GM21737 (cell line): ENCODE data around the gene CGB3.
"Not testable (repeated sequence)": the region's sequence is repeated elsewhere in the genome, so short reads cannot be mapped to it uniquely, and the experiment has no call there.

Experiments
- ATAC-seq: cut with Tn5 transposase; IDR thresholded peaks from one replicate; pipeline ENCODE4 v1.9.1; 2021; ENCODE audit warnings: mild to moderate bottlenecking, moderate library complexity; ENCODE audit not compliant: unreplicated experiment

The CGB3 gene

DNA sequence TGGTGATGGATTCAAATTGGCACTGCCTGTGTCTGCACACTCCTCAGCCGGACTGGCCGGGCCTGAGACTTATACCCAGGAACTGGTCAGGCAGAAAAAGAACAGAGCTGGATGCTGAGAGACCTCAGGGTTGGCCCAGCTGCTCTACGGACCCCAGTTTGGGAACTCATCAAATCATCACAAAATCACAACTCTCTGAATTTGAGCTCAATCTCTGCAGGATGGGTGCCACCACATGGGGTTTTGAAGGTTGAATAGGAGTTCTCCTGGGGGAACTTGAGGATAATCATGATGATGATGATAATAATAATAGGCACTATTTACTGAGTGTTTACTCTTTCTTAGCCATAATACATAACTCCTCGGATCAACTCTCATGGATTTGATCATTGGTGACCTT is 18.5 kb upstream of the CGB3 start:
- ATAC-seq, result not testable (repeated sequence)

DNA sequence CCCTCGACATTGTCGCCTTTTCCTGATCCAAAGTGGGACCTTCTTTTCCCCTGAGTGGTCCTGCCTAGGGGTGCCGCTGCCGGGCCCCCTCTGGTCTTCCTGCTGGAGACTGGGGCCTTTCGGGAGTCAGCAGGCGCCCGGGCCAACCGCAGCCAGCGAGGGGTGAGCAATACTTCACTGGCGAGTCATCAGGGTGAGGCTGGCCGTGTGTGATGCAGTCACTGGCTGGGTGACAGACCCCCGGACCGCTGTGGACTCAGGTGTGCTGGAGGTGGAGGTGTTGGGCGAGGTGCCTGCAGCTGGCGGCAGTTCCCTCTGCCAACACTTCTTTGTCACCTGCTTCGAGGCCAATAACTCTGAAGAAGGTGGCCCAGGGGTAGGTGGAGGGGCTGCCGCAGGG is 18.0 kb upstream of the CGB3 start:
- ATAC-seq, result no peak

DNA sequence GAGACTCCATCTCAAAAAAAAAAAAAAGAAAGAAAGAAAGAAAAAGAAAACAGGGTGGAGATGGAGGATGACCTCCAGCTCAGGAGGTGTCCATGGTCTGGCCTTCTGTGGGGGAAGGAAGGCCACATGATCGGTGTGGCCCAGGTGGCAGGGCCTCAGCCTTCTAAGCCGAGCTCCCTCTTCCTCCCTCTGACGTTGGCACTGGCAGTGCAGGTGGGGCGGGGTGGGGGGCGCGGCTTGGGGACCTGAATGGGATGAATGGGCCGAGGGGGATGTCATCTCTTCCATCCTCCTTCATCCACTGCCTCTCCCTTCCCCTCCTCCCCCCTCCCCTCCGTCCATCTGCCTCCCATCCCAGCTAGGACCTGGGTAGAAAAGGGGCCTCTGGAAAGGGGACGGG is 15.6 kb upstream of the CGB3 start:
- not testable (repeated sequence) for ATAC-seq

DNA sequence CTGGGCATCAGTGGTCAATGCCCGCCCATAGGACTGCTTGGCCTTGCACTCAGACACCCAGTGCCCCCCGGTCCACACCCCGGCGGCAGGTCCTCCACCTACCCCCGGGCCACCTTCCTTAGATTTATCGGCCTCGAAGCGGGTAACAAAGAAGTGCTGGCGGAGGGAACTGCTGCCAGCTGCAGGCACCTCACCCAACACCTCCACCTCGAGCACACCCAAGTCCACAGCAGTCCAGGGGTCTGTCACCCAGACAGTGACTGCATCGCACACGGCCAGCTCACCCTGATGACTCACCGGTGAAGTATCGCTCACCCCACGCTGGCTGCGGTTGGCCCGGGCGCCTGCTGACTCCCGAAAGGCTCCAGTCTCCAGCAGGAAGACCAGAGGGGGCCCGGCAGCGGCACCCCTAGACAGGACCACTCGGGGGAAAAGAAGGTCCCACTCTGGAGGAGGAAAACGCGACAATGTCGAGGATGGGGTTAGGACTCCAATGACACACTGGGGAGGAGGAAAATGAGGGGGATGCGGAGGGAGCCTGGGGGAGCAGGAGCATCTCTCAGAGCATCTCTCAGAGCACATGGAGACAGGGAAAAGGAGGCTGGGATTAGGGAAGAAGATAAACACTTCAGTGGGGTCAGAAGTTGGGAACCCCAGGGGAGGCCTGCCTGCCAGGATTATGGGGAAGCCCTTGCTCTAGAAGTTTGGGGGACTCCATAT is 14.6 kb upstream of the CGB3 start:
- not testable (repeated sequence) for ATAC-seq

DNA sequence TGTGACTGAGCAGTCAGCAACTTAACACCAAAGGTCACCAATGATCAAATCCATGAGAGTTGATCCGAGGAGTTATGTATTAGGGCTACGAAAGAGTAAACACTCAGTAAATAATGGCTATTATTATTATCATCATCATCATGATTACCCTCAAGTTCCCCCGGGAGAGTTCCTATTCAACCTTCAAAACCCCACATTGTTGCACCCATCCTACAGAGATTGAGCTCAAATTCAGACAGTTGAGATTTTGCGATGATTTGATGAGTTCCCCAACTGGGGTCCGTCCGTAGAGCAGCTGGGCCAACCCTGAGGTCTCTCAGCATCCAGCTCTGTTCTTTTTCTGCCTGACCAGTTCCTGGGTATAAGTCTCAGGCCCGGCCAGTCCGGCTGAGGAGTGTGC is 14.0 kb upstream of the CGB3 start:
- not testable (repeated sequence) for ATAC-seq

DNA sequence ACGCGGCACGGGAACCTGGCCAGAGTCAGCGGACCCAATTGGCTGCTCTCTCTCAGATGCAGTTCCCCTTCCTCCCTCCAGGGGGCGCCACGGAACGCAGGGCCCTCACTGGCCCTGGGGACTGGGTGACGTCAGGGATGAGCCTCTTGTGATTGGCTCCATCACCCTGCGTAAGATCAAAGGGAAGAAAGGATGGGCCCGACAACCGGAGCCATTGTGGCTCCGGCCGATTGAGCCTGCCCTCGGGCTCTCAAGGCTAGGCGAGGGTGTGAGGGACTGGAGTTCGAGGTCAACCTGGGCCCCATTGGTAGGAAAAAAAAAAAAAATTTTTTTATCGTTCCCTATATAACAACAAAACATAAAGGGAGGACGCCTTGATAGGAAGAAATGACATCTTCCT is 12.7 kb upstream of the CGB3 start, which contains the start of gene CGB1:
Gene CGB1, minus strand, starts transcription at position 81 of the 400 bp plus-strand sequence. CDS start 184 bp downstream, outside the sequence.
- ATAC-seq, result not testable (repeated sequence)

DNA sequence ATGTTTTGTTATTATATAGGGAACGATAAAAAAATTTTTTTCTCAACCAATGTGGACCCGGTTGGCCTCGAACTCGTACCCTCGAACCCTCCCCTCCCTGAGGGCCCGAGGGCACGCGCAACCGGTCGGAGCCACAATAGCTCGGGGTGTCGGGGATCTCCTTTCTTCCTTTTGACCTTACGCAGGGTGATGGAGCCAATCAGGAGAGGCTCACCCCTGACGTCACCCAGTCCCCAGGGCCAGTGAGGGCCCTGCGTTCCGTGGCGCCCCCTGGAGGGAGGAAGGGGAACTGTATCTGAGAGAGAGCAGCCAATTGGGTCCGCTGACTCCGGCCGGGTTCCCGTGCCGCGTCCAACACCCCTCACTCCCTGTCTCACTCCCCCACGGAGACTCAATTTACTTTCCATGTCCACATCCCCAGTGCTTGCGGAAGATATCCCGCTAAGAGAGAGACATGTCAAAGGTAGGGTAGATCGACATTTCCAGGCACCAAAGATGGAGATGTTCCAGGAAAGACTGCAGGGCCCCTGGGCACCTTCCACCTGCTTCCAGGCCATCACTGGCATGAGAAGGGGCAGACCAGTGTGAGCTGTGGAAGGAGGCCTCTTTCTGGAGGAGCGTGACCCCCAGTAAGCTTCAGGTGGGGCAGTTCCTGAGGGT is 7.6 kb upstream of the CGB3 start, which contains the start of gene CGB2:
Gene CGB2, plus strand, starts transcription at position 249 of the 660 bp plus-strand sequence. Its CDS starts 206 bp downstream, at position 455.
- not testable (repeated sequence) for ATAC-seq

DNA sequence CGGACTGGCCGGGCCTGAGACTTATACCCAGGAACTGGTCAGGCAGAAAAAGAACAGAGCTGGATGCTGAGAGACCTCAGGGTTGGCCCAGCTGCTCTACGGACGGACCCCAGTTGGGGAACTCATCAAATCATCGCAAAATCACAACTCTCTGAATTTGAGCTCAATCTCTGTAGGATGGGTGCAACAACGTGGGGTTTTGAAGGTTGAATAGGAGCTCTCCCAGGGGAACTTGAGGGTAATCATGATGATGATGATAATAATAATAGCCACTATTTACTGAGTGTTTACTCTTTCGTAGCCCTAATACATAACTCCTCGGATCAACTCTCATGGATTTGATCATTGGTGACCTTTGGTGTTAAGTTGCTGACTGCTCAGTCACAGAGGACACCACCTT is 6.2 kb upstream of the CGB3 start:
- ATAC-seq, result not testable (repeated sequence)

DNA sequence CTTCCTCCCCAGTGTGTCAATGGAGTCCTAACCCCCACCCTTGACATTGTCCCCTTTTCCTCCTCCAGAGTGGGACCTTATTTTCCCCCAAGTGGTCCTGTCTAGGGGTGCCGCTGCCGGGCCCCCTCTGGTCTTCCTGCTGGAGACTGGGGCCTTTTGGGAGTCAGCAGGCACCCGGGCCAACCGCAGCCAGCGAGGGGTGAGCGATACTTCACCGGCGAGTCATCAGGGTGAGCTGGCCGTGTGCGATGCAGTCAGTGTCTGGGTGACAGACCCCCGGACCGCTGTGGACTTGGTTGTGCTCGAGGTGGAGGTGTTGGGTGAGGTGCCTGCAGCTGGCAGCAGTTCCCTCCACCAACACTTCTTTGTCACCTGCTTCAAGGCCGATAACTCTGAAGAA is 5.6 kb upstream of the CGB3 start:
- ATAC-seq, result not testable (repeated sequence)

DNA sequence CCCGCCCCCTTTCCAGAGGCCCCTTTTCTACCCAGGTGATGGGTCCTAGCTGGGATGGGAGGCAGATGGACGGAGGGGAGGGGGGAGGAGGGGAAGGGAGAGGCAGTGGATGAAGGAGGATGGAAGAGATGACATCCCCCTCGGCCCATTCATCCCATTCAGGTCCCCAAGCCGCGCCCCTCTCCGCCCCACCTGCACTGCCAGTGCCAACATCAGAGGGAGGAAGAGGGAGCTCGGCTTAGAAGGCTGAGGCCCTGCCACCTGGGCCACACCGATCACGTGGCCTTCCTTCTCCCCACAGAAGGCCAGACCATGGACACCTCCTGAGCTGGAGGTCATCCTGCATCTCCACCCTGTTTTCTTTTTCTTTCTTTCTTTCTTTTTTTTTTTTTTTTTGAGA is 4.6 kb upstream of the CGB3 start:
- not testable (repeated sequence) for ATAC-seq

DNA sequence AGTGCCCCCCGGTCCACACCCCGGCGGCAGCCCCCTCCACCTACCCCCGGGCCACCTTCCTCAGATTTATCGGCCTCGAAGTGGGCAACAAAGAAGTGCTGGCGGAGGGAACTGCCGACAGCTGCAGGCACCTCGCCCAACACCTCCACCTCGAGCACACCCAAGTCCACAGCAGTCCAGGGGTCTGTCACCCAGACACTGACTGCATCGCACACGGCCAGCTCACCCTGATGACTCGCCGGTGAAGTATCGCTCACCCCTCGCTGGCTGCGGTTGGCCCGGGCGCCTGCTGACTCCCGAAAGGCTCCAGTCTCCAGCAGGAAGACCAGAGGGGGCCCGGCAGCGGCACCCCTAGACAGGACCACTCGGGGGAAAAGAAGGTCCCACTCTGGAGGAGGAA is 1.5 kb upstream of the CGB3 start:
- not testable (repeated sequence) for ATAC-seq

DNA sequence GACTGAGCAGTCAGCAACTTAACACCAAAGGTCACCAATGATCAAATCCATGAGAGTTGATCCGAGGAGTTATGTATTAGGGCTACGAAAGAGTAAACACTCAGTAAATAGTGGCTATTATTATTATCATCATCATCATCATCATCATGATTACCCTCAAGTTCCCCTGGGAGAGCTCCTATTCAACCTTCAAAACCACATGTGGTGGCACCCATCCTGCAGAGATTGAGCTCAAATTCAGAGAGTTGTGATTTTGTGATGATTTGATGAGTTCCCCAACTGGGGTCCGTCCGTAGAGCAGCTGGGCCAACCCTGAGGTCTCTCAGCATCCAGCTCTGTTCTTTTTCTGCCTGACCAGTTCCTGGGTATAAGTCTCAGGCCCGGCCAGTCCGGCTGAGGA is 955 bp upstream of the CGB3 start:
- ATAC-seq, result not testable (repeated sequence)

DNA sequence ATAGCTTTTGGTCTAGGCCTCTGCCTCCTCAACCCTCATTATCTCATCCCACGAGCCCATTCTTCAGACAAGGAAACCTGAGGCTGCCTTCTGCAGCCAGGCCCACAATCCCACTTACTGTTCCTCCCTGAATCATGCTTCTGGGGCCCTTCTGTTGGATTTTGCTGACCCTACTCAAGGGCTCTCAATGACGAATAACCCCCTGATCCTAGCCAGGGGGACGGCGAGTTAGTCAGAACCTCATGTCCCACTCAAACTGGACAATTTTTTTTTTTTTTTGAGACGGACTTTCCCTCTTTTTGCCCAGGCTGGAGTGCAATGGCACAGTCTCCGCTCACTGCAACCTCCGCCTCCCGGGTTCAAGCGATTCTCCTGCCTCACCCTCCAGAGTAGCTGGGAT is 2.0 kb downstream of the CGB3 start:
- no peak for ATAC-seq

DNA sequence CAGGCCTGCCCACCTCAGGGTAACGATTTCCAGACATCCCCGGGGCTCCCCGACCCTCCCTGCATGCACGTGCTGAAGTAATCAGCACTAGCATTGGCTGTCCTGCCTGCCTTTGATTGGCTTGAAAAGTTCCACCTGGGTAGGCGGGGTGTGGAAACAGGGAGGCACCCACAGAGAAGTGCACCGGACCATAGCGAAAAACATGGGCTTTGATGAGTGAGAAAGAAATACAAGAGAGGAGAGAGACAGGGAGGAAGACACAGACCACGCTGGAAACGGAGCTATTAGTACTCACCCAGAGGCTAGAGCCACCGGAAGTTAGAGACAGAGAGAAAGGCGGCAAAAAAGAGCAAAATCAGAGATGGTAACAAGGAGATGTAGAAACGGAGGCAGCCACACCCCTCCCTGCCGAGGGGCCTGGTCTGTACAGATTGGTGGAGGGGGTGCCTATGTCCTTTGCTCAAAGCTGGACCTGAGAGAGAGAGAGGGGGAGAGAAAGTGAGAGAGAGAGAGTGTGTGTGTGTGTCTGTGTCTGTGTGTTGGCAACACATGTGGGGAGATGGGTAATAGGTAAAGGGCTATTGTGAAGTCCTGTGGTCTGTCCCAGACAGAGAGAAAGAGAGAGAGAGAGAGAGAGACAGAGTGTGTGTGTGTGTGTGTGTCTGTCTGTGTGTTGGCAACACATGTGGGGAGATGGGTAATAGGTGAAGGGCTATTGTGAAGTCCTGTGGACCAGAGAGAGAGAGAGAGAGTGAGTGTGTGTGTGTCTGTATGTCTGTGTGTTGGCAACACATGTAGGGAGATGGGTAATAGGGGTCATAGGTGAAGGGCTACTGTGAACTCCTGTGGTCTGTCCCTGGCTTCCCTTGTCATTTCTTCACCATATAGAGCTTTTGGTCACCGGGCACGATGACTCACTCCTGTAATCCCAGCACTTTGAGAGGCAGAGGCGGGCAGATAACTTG is 2.9 kb downstream of the CGB3 start:
- ATAC-seq, result no peak

DNA sequence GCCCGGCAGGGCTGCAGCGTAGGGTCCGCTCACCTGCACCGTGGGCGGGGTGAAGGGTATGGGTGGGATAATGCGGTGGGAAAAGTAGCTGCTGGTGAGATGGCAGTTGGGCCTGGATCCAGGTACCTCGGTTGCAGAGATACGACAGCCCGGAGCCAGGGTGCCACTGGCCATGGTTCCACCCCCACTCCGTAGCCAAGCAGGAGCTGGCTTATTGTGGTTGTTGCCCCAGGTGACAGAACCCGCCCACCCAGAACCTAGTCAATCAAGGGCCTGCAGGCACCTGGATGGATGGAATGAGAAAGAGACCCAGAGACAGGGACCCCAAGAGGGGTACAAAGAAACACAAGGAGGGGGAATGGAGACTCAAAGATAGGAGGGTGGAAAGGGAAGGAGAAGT is 3.8 kb downstream of the CGB3 start:
- ATAC-seq, result no peak

DNA sequence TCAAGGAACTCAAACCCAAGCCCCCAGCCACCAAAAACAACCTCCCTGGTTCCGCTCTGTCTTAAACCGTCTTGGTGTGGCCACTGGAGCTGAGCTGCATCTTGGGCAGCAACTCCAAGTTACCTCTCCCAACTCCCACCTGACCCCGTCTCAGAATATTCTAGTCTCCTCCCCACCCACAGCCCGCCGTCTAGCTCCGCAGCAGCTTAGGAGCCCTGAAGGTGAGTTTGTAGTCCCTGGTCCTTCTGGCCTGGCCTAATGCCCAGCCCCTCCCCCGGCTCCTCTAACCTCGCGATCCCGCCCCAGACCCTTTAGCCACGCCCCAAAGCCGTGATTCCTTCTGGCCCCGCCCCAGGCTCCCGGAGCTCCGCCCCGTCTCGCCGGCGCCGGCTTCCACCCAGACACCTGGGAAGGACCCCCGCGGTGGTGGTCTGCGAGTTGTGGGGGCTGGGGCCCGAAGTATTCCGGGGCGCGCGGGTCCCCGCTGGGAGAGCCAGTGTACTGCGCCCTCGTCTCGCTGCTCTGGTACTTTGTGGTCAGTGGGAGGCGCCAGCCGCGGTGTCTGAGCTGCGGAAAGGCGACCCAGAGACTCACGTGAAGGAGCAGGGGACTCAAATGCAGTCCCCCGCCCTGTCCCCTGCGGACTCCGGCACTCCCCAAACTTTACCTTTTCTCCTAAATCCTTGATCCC is 4.7 kb downstream of the CGB3 start:
- ATAC-seq, result no peak

DNA sequence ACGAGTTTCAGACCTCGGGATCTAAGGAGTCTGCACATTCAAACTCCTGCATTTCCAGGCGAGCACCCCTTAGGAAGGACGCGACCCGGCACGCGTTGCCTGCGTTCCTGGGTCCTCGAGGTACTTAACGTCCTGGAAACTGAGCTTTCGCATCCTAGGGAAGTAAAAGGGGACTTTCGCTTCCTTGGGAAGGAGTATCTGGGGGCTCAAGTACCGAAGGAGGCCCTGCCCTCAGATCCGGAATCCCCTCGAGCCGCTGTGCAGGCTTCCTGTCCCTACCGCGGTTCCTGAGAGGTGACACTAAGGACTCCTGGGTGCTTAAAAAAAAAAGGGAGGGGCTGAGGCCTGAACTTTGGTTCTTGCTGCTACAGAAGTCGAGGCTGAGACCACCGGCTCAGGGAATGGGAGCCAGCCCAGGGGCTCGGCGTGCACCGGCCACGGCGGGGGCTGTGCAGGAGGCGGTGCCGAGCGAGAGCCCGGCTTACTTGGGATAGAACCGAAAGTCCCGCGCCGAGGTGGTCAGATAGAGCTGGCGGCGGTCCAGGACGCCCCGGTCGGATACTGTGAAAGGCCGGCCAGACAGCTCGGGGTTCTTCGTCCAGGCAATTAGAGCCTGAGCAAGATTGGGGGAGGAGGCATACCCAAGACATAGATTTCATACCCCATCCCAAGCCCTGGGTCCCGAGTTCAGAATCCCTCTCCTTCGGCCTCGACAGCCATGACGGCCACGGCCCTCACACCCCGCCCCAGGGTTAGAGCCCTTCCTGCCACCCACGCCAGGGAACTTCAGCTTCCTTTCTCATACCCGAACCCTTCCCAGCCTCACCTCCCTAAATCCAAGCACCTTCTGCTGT is 5.5 kb downstream of the CGB3 start:
- not testable (repeated sequence) for ATAC-seq

DNA sequence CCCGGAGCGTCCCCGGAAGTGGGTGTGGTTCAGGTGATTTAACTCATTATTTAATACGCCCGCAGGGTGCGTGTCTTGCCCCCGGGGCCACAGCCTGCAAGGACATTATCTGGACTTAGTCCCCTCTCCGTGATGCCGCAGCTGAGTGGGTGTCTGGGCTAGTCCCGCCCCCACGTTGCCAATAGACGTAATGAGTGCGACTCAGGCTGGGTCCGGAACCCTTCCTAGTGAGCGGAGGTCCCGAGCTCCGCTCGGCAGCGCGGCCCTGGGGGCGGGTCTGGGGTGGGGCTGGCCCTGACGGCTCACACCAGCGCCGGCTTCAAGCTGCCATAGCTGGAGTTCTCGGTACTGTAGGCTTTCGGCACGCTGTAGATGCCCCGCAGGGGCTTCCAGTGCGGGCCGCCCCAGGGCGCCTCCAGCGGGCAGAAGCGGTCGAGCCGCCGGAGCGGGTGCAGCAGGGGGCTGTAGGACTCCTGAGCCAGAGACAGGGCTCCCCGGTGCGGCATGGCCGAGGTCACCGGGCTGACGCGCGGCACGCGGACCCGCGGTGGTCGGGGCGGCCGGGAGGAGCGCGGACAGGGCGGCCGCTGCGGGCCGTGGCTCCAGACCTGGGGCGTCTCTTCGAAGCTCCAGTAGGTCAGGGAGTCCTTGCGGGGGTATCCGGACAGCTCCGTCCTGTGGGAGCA is 6.3 kb downstream of the CGB3 start:
- no peak for ATAC-seq

DNA sequence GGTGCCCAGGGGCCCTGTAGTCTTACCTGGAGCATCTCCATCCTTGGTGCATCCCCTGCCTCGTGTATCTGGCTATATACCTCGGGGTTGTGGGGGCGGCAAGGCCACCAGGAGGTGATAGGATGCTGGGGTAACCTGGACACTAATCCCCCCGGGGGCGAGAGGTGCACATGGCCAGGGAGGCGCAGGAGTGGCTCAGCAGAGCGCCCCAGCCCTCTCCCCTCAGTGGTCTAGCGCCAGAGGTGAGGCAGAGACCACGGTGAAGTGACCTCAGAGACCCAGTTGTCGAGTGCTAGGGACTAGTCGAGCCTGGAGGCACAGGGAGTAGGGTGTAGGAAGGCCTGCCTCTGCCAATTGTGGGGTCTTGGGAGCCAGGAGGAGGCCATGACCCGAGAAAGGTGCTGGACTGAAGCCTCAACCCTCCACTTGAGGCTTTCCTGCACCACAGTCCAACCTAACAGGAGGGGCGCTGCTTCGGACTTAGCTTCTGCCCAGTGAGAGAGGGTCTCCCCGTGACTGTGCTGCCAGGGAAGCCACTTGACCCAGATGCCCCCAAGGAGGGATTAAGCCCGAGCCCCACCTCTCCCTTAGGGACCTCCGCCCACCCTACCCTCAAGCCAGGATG is 7.0 kb downstream of the CGB3 start, which contains the start of gene LHB:
Gene LHB, minus strand, starts transcription at position 51 of the 625 bp plus-strand sequence. Its CDS starts 10 bp downstream, at position 41.
- no peak for ATAC-seq
